ENCODE results near the gene PDGFC.

The PDGFC gene

GRCh38 chr4:156906325-156906724, 65.3 kb downstream of the PDGFC start:
- no peak for TF ChIP-seq CTCF (IDR thresholded peaks at IDR 0.05; ENCODE audit: insufficient read depth, missing control alignments)
- DNase-seq (ENCODE audit: insufficient read length, low spot score) (no peak), FAIRE-seq (no peak)

GRCh38 chr4:156901871-156902270, 69.7 kb downstream of the PDGFC start:
- no peak for TF ChIP-seq CTCF (IDR thresholded peaks at IDR 0.05; ENCODE audit: insufficient read depth, missing control alignments)
- FAIRE-seq = no peak
- DNase-seq (ENCODE audit: insufficient read length, low spot score) = no peak

GRCh38 chr4:156898373-156899117, 73.1 kb downstream of the PDGFC start:
- DNase-seq (ENCODE audit: insufficient read length, low spot score) (no peak), FAIRE-seq (no peak)
- TF ChIP-seq CTCF (IDR thresholded peaks at IDR 0.05; ENCODE audit: insufficient read depth, missing control alignments) = no peak

- TF ChIP-seq CTCF (IDR thresholded peaks at IDR 0.05; ENCODE audit: insufficient read depth, missing control alignments) = no peak
- no peak for FAIRE-seq
- DNase-seq (ENCODE audit: insufficient read length, low spot score) = no peak
Measured at GRCh38 chr4:156896527-156896926, 75.1 kb downstream of the PDGFC start.

GRCh38 chr4:156894234-156894633, 77.4 kb downstream of the PDGFC start:
- FAIRE-seq (no peak), DNase-seq (ENCODE audit: insufficient read length, low spot score) (no peak)
- TF ChIP-seq CTCF (IDR thresholded peaks at IDR 0.05; ENCODE audit: insufficient read depth, missing control alignments) = no peak

GRCh38 chr4:156892805-156893204, 78.8 kb downstream of the PDGFC start:
- FAIRE-seq = no peak
- no peak for TF ChIP-seq CTCF (IDR thresholded peaks at IDR 0.05; ENCODE audit: insufficient read depth, missing control alignments)
- DNase-seq (ENCODE audit: insufficient read length, low spot score) = no peak

Data from D721Med (cell line).